GM12878 (cell line): Measurements from ENCODE around the gene FAM187B. TPM values are rescaled to one million over a fixed set of nuclear protein-coding genes. Genes with fewer than 3 reads are reported as not detected.

Source experiments
- ATAC-seq: fragments of 200-7000 bp; cut with Tn5 transposase; 3 replicates; pipeline ENCODE4 v1.9.1; 2020; ENCODE audit warnings: mild to moderate bottlenecking, moderate library complexity
- BruUV-seq: library from RNA; stranded (reverse); fragments of 400-500 nt; replicated peaks from 2 replicates; lab custom pipeline; 2021; lab: Mats Ljungman, UMichigan
- CTCF ChIA-PET: fragments of 300-600 bp; sonication (Branson Sonifier 250); formaldehyde crosslinking; extraction: SDS; loops from one replicate; lab custom pipeline; 2021; ENCODE audit warnings: inconsistent platforms; lab: Yijun Ruan, JAX
- POLR2A ChIA-PET: fragments of 350-600 bp; formaldehyde crosslinking; extraction: SDS; loops from one replicate; lab custom pipeline; 2021; ENCODE audit warnings: inconsistent platforms; lab: Charles Lee
- RAD21 ChIA-PET: fragments of 300-600 bp; sonication (Branson Sonifier 250); formaldehyde crosslinking; loops from one replicate; lab custom pipeline; 2023; ENCODE audit warnings: antibody characterized with exemption; ENCODE audit not compliant: unreplicated experiment; lab: Charles Lee
- SMC1A ChIA-PET: fragments of 300-600 bp; sonication (Branson Sonifier 250); formaldehyde crosslinking; loops from one replicate; lab custom pipeline; 2023; ENCODE audit not compliant: unreplicated experiment, uncharacterized antibody; lab: Charles Lee
- DNase-seq: peaks from one replicate; pipeline ENCODE4 v3.0.0-alpha.2; 2011; ENCODE audit warnings: low read depth, low spot score
- FAIRE-seq: peaks from 3 replicates; lab custom pipeline; 2011; peaks lifted over from hg19 to GRCh38; lab: Jason Lieb, UNC
- H2AFZ ChIP-seq: 2 replicates; pipeline ENCODE4 v1.6.0; 2011; ENCODE audit warnings: low read depth, low read length, control low read depth; ENCODE audit not compliant: control insufficient read depth
- H3K27ac ChIP-seq: 2 replicates; pipeline ENCODE4 v1.5.1; 2011; ENCODE audit warnings: control low read depth; ENCODE audit not compliant: control insufficient read depth, insufficient read depth
- H3K27me3 ChIP-seq, 2 experiments: replicated peaks in 1 of 2; 2 replicates each; pipeline versions ENCODE4 v1.6.0 to v1.6.1; 2011; ENCODE audit warnings: low read length in 1 of 2; ENCODE audit not compliant: control insufficient read depth in 2 of 2, insufficient read depth in 2 of 2
- H3K36me3 ChIP-seq, 2 experiments: 2 replicates each; pipeline ENCODE4 v1.5.1; 2011; ENCODE audit warnings: low read length in 1 of 2; ENCODE audit not compliant: control insufficient read depth in 2 of 2, insufficient read depth in 2 of 2
- H3K4me1 ChIP-seq: 2 replicates; pipeline ENCODE4 v1.6.1; 2011; ENCODE audit warnings: mild to moderate bottlenecking, low read length, moderate library complexity, mixed read lengths; ENCODE audit not compliant: control insufficient read depth, insufficient read depth
- H3K4me2 ChIP-seq: 2 replicates; pipeline ENCODE4 v1.6.0; 2011; ENCODE audit warnings: control low read depth; ENCODE audit not compliant: control insufficient read depth, insufficient read depth
- H3K4me3 ChIP-seq: fragments of 200-600 bp; sonication (generic); 2 replicates; pipeline ENCODE4 v1.5.1; 2016
- H3K79me2 ChIP-seq: 2 replicates; pipeline ENCODE4 v1.6.0; 2011; ENCODE audit warnings: low read length; ENCODE audit not compliant: control insufficient read depth, insufficient read depth
- H3K9ac ChIP-seq: 2 replicates; pipeline ENCODE4 v1.8.0; 2011; ENCODE audit warnings: low read length, control low read depth, mixed read lengths; ENCODE audit not compliant: control insufficient read depth, insufficient read depth
- H3K9me3 ChIP-seq: replicated peaks from 3 replicates; pipeline ENCODE4 v1.5.1; 2011; ENCODE audit warnings: mild to moderate bottlenecking, low read length; ENCODE audit not compliant: control insufficient read depth, insufficient read depth
- H4K20me1 ChIP-seq: 2 replicates; pipeline ENCODE4 v1.6.0; 2011; ENCODE audit not compliant: control insufficient read depth, insufficient read depth
- BHLHE40 ChIP-seq, 2 experiments: fragments of 450-650 bp in 1 of 2; IDR thresholded peaks; 2 replicates each; pipeline ENCODE4 v1.6.1; 2011 to 2017; ENCODE audit warnings: low read depth in 2 of 2, borderline replicate concordance in 1 of 2, improper control_type of control experiment in 1 of 2, low read length in 1 of 2, mild to moderate bottlenecking in 1 of 2
- CEBPB ChIP-seq, 2 experiments: fragments of 150-350 bp in 1 of 2; IDR thresholded peaks; 2 replicates each; pipeline ENCODE4 v1.6.1; 2012 to 2014; ENCODE audit warnings: low read depth in 2 of 2, low read length in 2 of 2, borderline replicate concordance in 1 of 2, inconsistent platforms in 1 of 2
- CEBPZ ChIP-seq: fragments of 150-350 bp; IDR thresholded peaks from 2 replicates; pipeline ENCODE4 v1.6.1; 2016; ENCODE audit warnings: low read depth, low read length
- EP300 ChIP-seq, 2 experiments: fragments of 150-350 bp in 1 of 2; IDR thresholded peaks; 2 replicates each; pipeline ENCODE4 v1.6.1; 2011 to 2012; ENCODE audit warnings: low read depth in 2 of 2, low read length in 2 of 2, borderline replicate concordance in 1 of 2, improper control_type of control experiment in 1 of 2, inconsistent platforms in 1 of 2; ENCODE audit not compliant: control insufficient read depth in 1 of 2
- EZH2 ChIP-seq: IDR thresholded peaks from 2 replicates; pipeline ENCODE4 v1.6.1; 2012; ENCODE audit warnings: low read depth, mild to moderate bottlenecking, control low read depth, inconsistent platforms, low read length, borderline replicate concordance; ENCODE audit not compliant: control insufficient read depth
- GATAD2B ChIP-seq: fragments of 450-650 bp; conservative IDR thresholded peaks from 2 replicates; pipeline ENCODE4 v1.6.1; 2017; ENCODE audit warnings: low read depth, mild to moderate bottlenecking, moderate library complexity
- HCFC1 ChIP-seq: fragments of 150-350 bp; IDR thresholded peaks from 2 replicates; pipeline ENCODE4 v1.6.1; 2014; ENCODE audit warnings: low read length
- HSF1 ChIP-seq: fragments of 150-350 bp; IDR thresholded peaks from 2 replicates; pipeline ENCODE4 v1.6.1; 2014; ENCODE audit warnings: mild to moderate bottlenecking, low read depth, low read length
- NBN ChIP-seq: fragments of 450-650 bp; IDR thresholded peaks from 2 replicates; pipeline ENCODE4 v1.6.1; 2016
- RCOR1 ChIP-seq: conservative IDR thresholded peaks from 2 replicates; pipeline ENCODE4 v1.6.1; 2012; ENCODE audit warnings: low read depth, low read length, improper control_type of control experiment
- SMAD1 ChIP-seq: fragments of 450-650 bp; IDR thresholded peaks from 2 replicates; pipeline ENCODE4 v1.6.1; 2018; ENCODE audit warnings: mild to moderate bottlenecking, low read depth; ENCODE audit not compliant: partially characterized antibody
- STAT3 ChIP-seq: IDR thresholded peaks from 2 replicates; pipeline ENCODE4 v1.6.1; 2011; ENCODE audit warnings: low read depth, low read length, improper control_type of control experiment
- TAF1 ChIP-seq: IDR thresholded peaks from 2 replicates; pipeline ENCODE4 v1.6.1; 2011; ENCODE audit warnings: mild to moderate bottlenecking, low read depth, low read length, borderline replicate concordance
- YY1 ChIP-seq: IDR thresholded peaks from 2 replicates; pipeline ENCODE4 v1.6.1; 2011; ENCODE audit warnings: low read depth, mild to moderate bottlenecking, low read length
- ZNF384 ChIP-seq: IDR thresholded peaks from 2 replicates; pipeline ENCODE4 v1.6.1; 2012; ENCODE audit warnings: low read depth, mild to moderate bottlenecking, low read length, improper control_type of control experiment, borderline replicate concordance
- WGBS: methylation state at CpG from one replicate; pipeline ENCODE4 v1.1.6; 2016; ENCODE audit warnings: low lambda C conversion rate; ENCODE audit not compliant: insufficient replicate concordance, insufficient coverage; ENCODE audit errors: missing lambda C conversion rate; 5-methylcytosine and 5-hydroxymethylcytosine counted together
- in situ Hi-C: fragments of 300-500 bp; cut with MboI; formaldehyde crosslinking; loops from 9 replicates; pipeline ENCODE4 v1.14.3; 2018; ENCODE audit warnings: mixed read lengths
- intact Hi-C: fragments of 100-400 bp; cut with micrococcal nuclease; formaldehyde crosslinking; loops from one replicate; pipeline ENCODE4 v1.14.2; 2022; ENCODE audit not compliant: unreplicated experiment
- polyA plus RNA-seq, 11 experiments: library from polyadenylated mRNA; depleted of rRNA in 4 of 11; unstranded in 6 of 11; stranded (reverse) in 5 of 11; fragments of >200 nt; fragmentation: Nextera tagmentation in 4 of 11; fragmentation: Illumina TruSeq in 1 of 11; extraction: Ambion mirVana in 4 of 11; extraction: Trizol in 1 of 11; gene quantifications; 1 replicate in 1 of 11; 2 replicates in 10 of 11; pipeline versions ENCODE4 v1.2.1 to v1.2.3, GENCODE V29; 2011 to 2016; ENCODE audit warnings: inconsistent platforms in 2 of 11, missing spikeins in 2 of 11, low read depth in 1 of 11
- total RNA-seq, 4 experiments: library from RNA; depleted of rRNA in 3 of 4; stranded (reverse); fragments of >200 nt in 3 of 4; fragmentation: Illumina TruSeq in 1 of 4; extraction: Trizol in 1 of 4; gene quantifications; 2 replicates each; pipeline versions ENCODE4 v1.2.1 to v1.2.3, GENCODE V29; 2013 to 2021

Gene FAM187B
- total and polyA plus RNA-seq, 10 of the 15 experiments (the other 5 are each of a cell fraction or from before 2014, with no cell fraction given): 0.05 TPM; not detected in 9

GRCh38 chr19:35247526-35248309 lies 19.2 kb upstream of the FAM187B start:
- Histone ChIP-seq H3K4me3 (peak overlapping the region; percentile 90), H3K4me2 (peak overlapping the region; percentile 98), H3K27ac (peak overlapping the region; percentile 95), H3K36me3 (peaks cover 0 to 5% of the 10 kb centered on the region in 2 experiments; a peak in 3 of 4 replicates), H3K4me1 (peaks cover 4% of the 10 kb centered on the region; the same call in 1 of the 2 replicates), H3K79me2 (peaks cover 19% of the 10 kb centered on the region), H4K20me1 (no peaks in the 10 kb centered on the region), H3K9ac (peak overlapping the region; percentile 88), H2AFZ (peak overlapping the region; percentile 97), H3K27me3 (no peaks in the 10 kb centered on the region), H3K9me3 (no peaks in the 10 kb centered on the region; the same call in 1 of the 3 replicates)
- BruUV-seq: TSS peak; percentile 93
- 4% methylated on average over 42 of the region's 42 CpGs for WGBS
- ChIA-PET SMC1A (no interaction called here), RAD21 (no interaction called here), POLR2A (interaction anchor here (0.5 to 0.6 kb wide), 3 partner anchors 27 to 105 kb away, joined by 4 read pairs; no protein-coding TSS in a partner anchor), CTCF (no interaction called here)
- peak; percentile 47 for FAIRE-seq
- peak; percentile 71 for ATAC-seq
- DNase-seq: peak; percentile 46
- intact Hi-C loops: loop anchor here (1.0 to 5.0 kb wide), 2 partner anchors 42 to 105 kb away; partner anchors contain the start of gene FXYD7
- in situ Hi-C loops: no loop called here
- TF ChIP-seq ZNF384 (no peak), HSF1 (no peak), TAF1 (no peak), HCFC1 (no peak), STAT3 (no peak), CEBPZ (no peak), YY1 (no peak), NBN (peak; percentile 80), CEBPB (IDR thresholded peaks at IDR 0.05; ENCODE audit: borderline replicate concordance in 1 of 2, low read depth in 2 of 2, low read length in 2 of 2) (no peak), BHLHE40 (IDR thresholded peaks at IDR 0.05; ENCODE audit: borderline replicate concordance in 1 of 2, low read depth in 2 of 2, low read length in 1 of 2) (peak; percentile 63 to 66; a peak in 3 of 4 replicates), EP300 (IDR thresholded peaks at IDR 0.05; ENCODE audit: borderline replicate concordance in 1 of 2, control insufficient read depth in 1 of 2, low read depth in 2 of 2, low read length in 2 of 2) (no peak), SMAD1 (no peak), EZH2 (no peak), GATAD2B (peak; percentile 78; the same call in 1 of the 2 replicates), RCOR1 (0 out of 2 replicates have a peak, but pooled peaks have one; percentile 20)
